Neuronal stem cell (in vitro differentiated cells): ENCODE data around the gene IRF2.

Experiments used
- DNase-seq: peaks from one replicate; pipeline ENCODE4 v3.0.0-alpha.2; 2013; ENCODE audit warnings: low spot score
- H2AFZ ChIP-seq: one replicate; pipeline ENCODE4 v1.6.1; 2013; ENCODE audit warnings: mild to moderate bottlenecking, low read length, inconsistent platforms
- H2AK5ac ChIP-seq: 2 replicates; pipeline ENCODE4 v1.6.1; 2013; ENCODE audit warnings: low read depth, mild to moderate bottlenecking, inconsistent platforms, low read length, moderate library complexity, mixed read lengths
- H2BK120ac ChIP-seq: 2 replicates; pipeline ENCODE4 v1.6.1; 2013; ENCODE audit warnings: low read depth, mild to moderate bottlenecking, inconsistent platforms, low read length, moderate library complexity, mixed read lengths
- H2BK12ac ChIP-seq: one replicate; pipeline ENCODE4 v1.6.1; 2013; ENCODE audit warnings: low read length, inconsistent platforms
- H2BK15ac ChIP-seq: 2 replicates; pipeline ENCODE4 v1.6.1; 2013; ENCODE audit warnings: mild to moderate bottlenecking, low read length, inconsistent platforms, mixed read lengths
- H2BK5ac ChIP-seq: one replicate; pipeline ENCODE4 v1.6.1; 2013; ENCODE audit warnings: inconsistent platforms, mild to moderate bottlenecking, low read length, moderate library complexity
- H3K14ac ChIP-seq: one replicate; pipeline ENCODE4 v1.6.1; 2013; ENCODE audit warnings: low read length, inconsistent platforms
- H3K18ac ChIP-seq: 2 replicates; pipeline ENCODE4 v1.6.1; 2013; ENCODE audit warnings: low read length, inconsistent platforms
- H3K23ac ChIP-seq: 2 replicates; pipeline ENCODE4 v1.6.1; 2013; ENCODE audit warnings: low read depth, mild to moderate bottlenecking, mixed read lengths, low read length, inconsistent platforms; ENCODE audit not compliant: poor library complexity
- H3K27ac ChIP-seq: replicated peaks from 3 replicates; pipeline ENCODE4 v1.5.1; 2013; ENCODE audit warnings: low read length, inconsistent platforms
- H3K27me3 ChIP-seq, 3 experiments: 2 replicates each; pipeline ENCODE4 v1.6.1; 2013; ENCODE audit warnings: low read length in 3 of 3, mild to moderate bottlenecking in 2 of 3, inconsistent platforms in 1 of 3, low read depth in 1 of 3, mixed read lengths in 1 of 3, moderate library complexity in 1 of 3; ENCODE audit not compliant: control insufficient read depth in 3 of 3, insufficient read depth in 3 of 3
- H3K36me3 ChIP-seq, 2 donors: replicated peaks in 1 of 2; 2 replicates each; pipeline ENCODE4 v1.6.1; 2013; ENCODE audit warnings: low read length in 2 of 2; ENCODE audit not compliant: control insufficient read depth in 2 of 2, insufficient read depth in 2 of 2
- H3K4ac ChIP-seq: 2 replicates; pipeline ENCODE4 v1.6.1; 2013; ENCODE audit warnings: inconsistent platforms, mild to moderate bottlenecking, low read length, moderate library complexity
- H3K4me1 ChIP-seq, 2 donors: 1 replicate in 1 of 2; 2 replicates in 1 of 2; pipeline ENCODE4 v1.6.1; 2013; ENCODE audit warnings: low read length in 2 of 2, low read depth in 1 of 2; ENCODE audit not compliant: control insufficient read depth in 2 of 2, insufficient read depth in 1 of 2
- H3K4me2 ChIP-seq: one replicate; pipeline ENCODE4 v1.6.1; 2013; ENCODE audit warnings: mild to moderate bottlenecking, low read length, inconsistent platforms; ENCODE audit not compliant: insufficient read depth, poor library complexity, severe bottlenecking
- H3K4me3 ChIP-seq, 2 donors: 2 replicates each; pipeline ENCODE4 v1.5.1; 2013; ENCODE audit warnings: low read length in 2 of 2, mild to moderate bottlenecking in 2 of 2, inconsistent platforms in 1 of 2, moderate library complexity in 1 of 2
- H3K79me1 ChIP-seq: one replicate; pipeline ENCODE4 v1.6.1; 2013; ENCODE audit warnings: low read depth, mild to moderate bottlenecking, inconsistent platforms, low read length, moderate library complexity
- H3K9ac ChIP-seq: one replicate; pipeline ENCODE4 v1.6.1; 2013; ENCODE audit warnings: mild to moderate bottlenecking, low read depth, low read length, inconsistent platforms; ENCODE audit not compliant: poor library complexity
- H3K9me3 ChIP-seq, 2 donors: replicated peaks in 1 of 2; 2 replicates each; pipeline versions ENCODE3 to v1.6.1; 2013; ENCODE audit warnings: low read length in 2 of 2, mild to moderate bottlenecking in 2 of 2, inconsistent platforms in 1 of 2, low read depth in 1 of 2, mixed read lengths in 1 of 2, moderate library complexity in 1 of 2; ENCODE audit not compliant: control insufficient read depth in 2 of 2, insufficient read depth in 1 of 2
- H4K8ac ChIP-seq: one replicate; pipeline ENCODE4 v1.6.1; 2013; ENCODE audit warnings: low read depth, mild to moderate bottlenecking, inconsistent platforms, low read length, moderate library complexity
- H4K91ac ChIP-seq: one replicate; pipeline ENCODE4 v1.6.1; 2013; ENCODE audit warnings: low read length, low read depth, mild to moderate bottlenecking, inconsistent platforms; ENCODE audit not compliant: poor library complexity
- WGBS, 2 donors: extraction: QIAGEN DNeasy Blood & Tissue Kit; methylation state at CpG; one replicate each; pipeline ENCODE4 v1.1.7; 2013; ENCODE audit warnings: missing lambda C conversion rate in 2 of 2, mixed read lengths in 1 of 2; ENCODE audit not compliant: insufficient read length in 2 of 2, insufficient replicate concordance in 1 of 2; ENCODE audit errors: extremely low coverage in 2 of 2; 5-methylcytosine and 5-hydroxymethylcytosine counted together

Gene IRF2

GRCh38 chr4:184358521-184359232, 115.7 kb downstream of the IRF2 start:
- Histone ChIP-seq H3K9ac (no peak overlapping the region), H3K4ac (no peak overlapping the region), H3K23ac (no peak overlapping the region), H3K4me3 (no peak overlapping the region), H3K4me1 (peaks cover under 1 to 5% of the 10 kb centered on the region in 2 donors), H3K27ac (no peak overlapping the region), H3K27me3 (no peaks in the 10 kb centered on the region), H2BK12ac (no peak overlapping the region), H3K9me3 (peaks cover 0 to 2% of the 10 kb centered on the region in 2 donors), H3K36me3 (no peaks in the 10 kb centered on the region), H4K8ac (no peak overlapping the region), H2AFZ (peak overlapping the region; percentile 42), H3K18ac (no peak overlapping the region), H3K14ac (no peak overlapping the region), H2BK120ac (no peak overlapping the region), H2BK15ac (no peak overlapping the region), H3K79me1 (no peaks in the 10 kb centered on the region), H3K4me2 (no peak overlapping the region), H2AK5ac (no peak overlapping the region), H4K91ac (no peak overlapping the region), H2BK5ac (no peak overlapping the region)
- no CpG with 5 or more reads among the region's 5 CpGs for WGBS, 2 donors
- DNase-seq: no peak

GRCh38 chr4:184357772-184358171, 116.6 kb downstream of the IRF2 start:
- H3K4ac ChIP-seq: no peak overlapping the region
- H3K14ac ChIP-seq: no peak overlapping the region
- H2BK15ac ChIP-seq: no peak overlapping the region
- no peak overlapping the region for H3K23ac ChIP-seq
- H3K36me3 ChIP-seq: no peaks in the 10 kb centered on the region
- H3K4me1 ChIP-seq: peaks cover 3 to 5% of the 10 kb centered on the region in 2 donors
- no peaks in the 10 kb centered on the region for H3K79me1 ChIP-seq
- no peak overlapping the region for H3K4me3 ChIP-seq
- no peak overlapping the region for H4K8ac ChIP-seq
- no peak overlapping the region for H2BK5ac ChIP-seq
- H3K27ac ChIP-seq: no peak overlapping the region
- DNase-seq: no peak
- no peak overlapping the region for H2BK120ac ChIP-seq
- H3K4me2 ChIP-seq: no peak overlapping the region
- H4K91ac ChIP-seq: no peak overlapping the region
- peaks cover 0 to 2% of the 10 kb centered on the region in 2 donors for H3K9me3 ChIP-seq
- no peak overlapping the region for H3K9ac ChIP-seq
- H2AFZ ChIP-seq: no peak overlapping the region
- no peak overlapping the region for H2AK5ac ChIP-seq
- no peaks in the 10 kb centered on the region for H3K27me3 ChIP-seq
- H2BK12ac ChIP-seq: no peak overlapping the region
- no peak overlapping the region for H3K18ac ChIP-seq
- WGBS, 2 donors: no CpG with 5 or more reads among the region's 4 CpGs

- no peak overlapping the region for H3K9ac ChIP-seq
- WGBS, 2 donors: no CpG with 5 or more reads among the region's 1 CpG
- H2BK15ac ChIP-seq: no peak overlapping the region
- no peak overlapping the region for H3K23ac ChIP-seq
- H3K4me3 ChIP-seq: no peak overlapping the region
- peaks cover 3 to 5% of the 10 kb centered on the region in 2 donors for H3K4me1 ChIP-seq
- H3K14ac ChIP-seq: no peak overlapping the region
- H2BK120ac ChIP-seq: no peak overlapping the region
- no peak for DNase-seq
- H2BK5ac ChIP-seq: no peak overlapping the region
- H3K27ac ChIP-seq: no peak overlapping the region
- peak overlapping the region; percentile 27 for H3K18ac ChIP-seq
- no peak overlapping the region for H3K4me2 ChIP-seq
- H2BK12ac ChIP-seq: no peak overlapping the region
- H3K27me3 ChIP-seq: no peaks in the 10 kb centered on the region
- no peaks in the 10 kb centered on the region for H3K36me3 ChIP-seq
- H3K4ac ChIP-seq: no peak overlapping the region
- H4K91ac ChIP-seq: no peak overlapping the region
- no peaks in the 10 kb centered on the region for H3K79me1 ChIP-seq
- H4K8ac ChIP-seq: no peak overlapping the region
- H3K9me3 ChIP-seq: peaks cover 0 to 2% of the 10 kb centered on the region in 2 donors
- H2AK5ac ChIP-seq: no peak overlapping the region
- H2AFZ ChIP-seq: no peak overlapping the region
These were observed 117.2 kb downstream of the IRF2 start for GRCh38 chr4:184357165-184357564.

DNA sequence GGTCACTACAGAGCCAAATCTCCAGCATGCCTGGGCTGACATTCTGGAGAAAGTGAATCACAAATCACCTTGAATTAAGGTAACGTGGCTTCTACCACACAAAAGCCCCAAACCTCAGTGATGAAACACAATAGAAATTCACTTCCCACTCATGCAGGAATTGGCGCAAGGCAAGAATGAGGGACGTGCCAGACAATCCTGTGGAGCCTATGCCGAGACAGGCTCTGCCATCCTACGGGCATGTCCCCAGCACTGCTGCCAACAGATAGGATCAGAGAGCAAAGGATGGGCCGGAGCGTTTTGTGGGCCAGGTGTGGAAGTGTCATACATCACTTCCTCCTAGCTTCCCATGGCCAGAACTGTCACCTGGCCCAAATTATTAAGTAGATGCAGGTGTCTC, 118.0 kb downstream of the IRF2 start:
- no peak overlapping the region for H2BK12ac ChIP-seq
- no peak overlapping the region for H2BK15ac ChIP-seq
- H3K4me3 ChIP-seq: no peak overlapping the region
- peaks cover 3 to 5% of the 10 kb centered on the region in 2 donors for H3K4me1 ChIP-seq
- H4K91ac ChIP-seq: no peak overlapping the region
- H3K23ac ChIP-seq: no peak overlapping the region
- H3K18ac ChIP-seq: no peak overlapping the region
- no peak overlapping the region for H3K27ac ChIP-seq
- H3K79me1 ChIP-seq: no peaks in the 10 kb centered on the region
- WGBS, 2 donors: no CpG with 5 or more reads among the region's 7 CpGs
- no peaks in the 10 kb centered on the region for H3K27me3 ChIP-seq
- no peak overlapping the region for H2AK5ac ChIP-seq
- no peak overlapping the region for H2BK120ac ChIP-seq
- H3K9me3 ChIP-seq: peaks cover 0 to 2% of the 10 kb centered on the region in 2 donors
- no peak overlapping the region for H2BK5ac ChIP-seq
- no peak overlapping the region for H3K9ac ChIP-seq
- H3K4ac ChIP-seq: no peak overlapping the region
- H3K4me2 ChIP-seq: no peak overlapping the region
- H3K14ac ChIP-seq: no peak overlapping the region
- no peak overlapping the region for H4K8ac ChIP-seq
- no peak overlapping the region for H2AFZ ChIP-seq
- H3K36me3 ChIP-seq: no peaks in the 10 kb centered on the region
- no peak for DNase-seq
